ENCODE data around the gene RAP1B.

The RAP1B gene

GRCh38 chr12:68572661-68573060 lies 38.0 kb upstream of the RAP1B start:
- Histone ChIP-seq H3K27me3 (replicated peaks; ENCODE audit: control insufficient read depth, insufficient read depth, low read length) (no peaks in the 10 kb centered on the region), H3K4me3 (replicated peaks; ENCODE audit: low read depth, low read length) (no peak overlapping the region)
- DNase-seq (ENCODE audit: extremely low read depth, insufficient read length), result no peak

GRCh38 chr12:68573406-68573805 lies 37.3 kb upstream of the RAP1B start:
- Histone ChIP-seq H3K4me3 (replicated peaks; ENCODE audit: low read depth, low read length) (no peak overlapping the region), H3K36me3 (ENCODE audit: control insufficient read depth, insufficient read depth, low read length) (no peaks in the 10 kb centered on the region), H3K27me3 (replicated peaks; ENCODE audit: control insufficient read depth, insufficient read depth, low read length) (no peaks in the 10 kb centered on the region)
- DNase-seq (ENCODE audit: extremely low read depth, insufficient read length), result no peak
- no peak for TF ChIP-seq CTCF (IDR thresholded peaks at IDR 0.05; ENCODE audit: insufficient read depth, low read length, poor library complexity, severe bottlenecking)

More at GRCh38 chr12:68572661-68573060, 38.0 kb upstream of the RAP1B start:
- H3K36me3 ChIP-seq (ENCODE audit: control insufficient read depth, insufficient read depth, low read length), result no peaks in the 10 kb centered on the region
- no peak for TF ChIP-seq CTCF (IDR thresholded peaks at IDR 0.05; ENCODE audit: insufficient read depth, low read length, poor library complexity, severe bottlenecking)

GRCh38 chr12:68577949-68578348 lies 32.8 kb upstream of the RAP1B start:
- DNase-seq (ENCODE audit: extremely low read depth, insufficient read length), result no peak
- H3K36me3 ChIP-seq (ENCODE audit: control insufficient read depth, insufficient read depth, low read length), result no peaks in the 10 kb centered on the region
- TF ChIP-seq CTCF (IDR thresholded peaks at IDR 0.05; ENCODE audit: insufficient read depth, low read length, poor library complexity, severe bottlenecking), result no peak
- H3K27me3 ChIP-seq (replicated peaks; ENCODE audit: control insufficient read depth, insufficient read depth, low read length), result no peaks in the 10 kb centered on the region
- H3K4me3 ChIP-seq (replicated peaks; ENCODE audit: low read depth, low read length), result no peak overlapping the region

GRCh38 chr12:68578765-68579164 lies 31.9 kb upstream of the RAP1B start:
- Histone ChIP-seq H3K36me3 (ENCODE audit: control insufficient read depth, insufficient read depth, low read length) (no peaks in the 10 kb centered on the region), H3K27me3 (replicated peaks; ENCODE audit: control insufficient read depth, insufficient read depth, low read length) (no peaks in the 10 kb centered on the region), H3K4me3 (replicated peaks; ENCODE audit: low read depth, low read length) (no peak overlapping the region)
- no peak for TF ChIP-seq CTCF (IDR thresholded peaks at IDR 0.05; ENCODE audit: insufficient read depth, low read length, poor library complexity, severe bottlenecking)
- no peak for DNase-seq (ENCODE audit: extremely low read depth, insufficient read length)

GRCh38 chr12:68579254-68579653 lies 31.4 kb upstream of the RAP1B start:
- no peaks in the 10 kb centered on the region for H3K27me3 ChIP-seq (replicated peaks; ENCODE audit: control insufficient read depth, insufficient read depth, low read length)
- no peaks in the 10 kb centered on the region for H3K36me3 ChIP-seq (ENCODE audit: control insufficient read depth, insufficient read depth, low read length)
- H3K4me3 ChIP-seq (replicated peaks; ENCODE audit: low read depth, low read length), result no peak overlapping the region
- DNase-seq (ENCODE audit: extremely low read depth, insufficient read length), result no peak
- TF ChIP-seq CTCF (IDR thresholded peaks at IDR 0.05; ENCODE audit: insufficient read depth, low read length, poor library complexity, severe bottlenecking), result no peak

- no peak for DNase-seq (ENCODE audit: extremely low read depth, insufficient read length)
- H3K27me3 ChIP-seq (replicated peaks; ENCODE audit: control insufficient read depth, insufficient read depth, low read length), result no peaks in the 10 kb centered on the region
- TF ChIP-seq CTCF (IDR thresholded peaks at IDR 0.05; ENCODE audit: insufficient read depth, low read length, poor library complexity, severe bottlenecking), result no peak
- H3K36me3 ChIP-seq (ENCODE audit: control insufficient read depth, insufficient read depth, low read length), result no peaks in the 10 kb centered on the region
- H3K4me3 ChIP-seq (replicated peaks; ENCODE audit: low read depth, low read length), result no peak overlapping the region
These were observed 29.8 kb upstream of the RAP1B start for GRCh38 chr12:68580911-68581310.
